Testis (tissue), 2 donors: Measurements from ENCODE around the gene TEAD1.

Source experiments
- CTCF ChIP-seq, 3 experiments: fragments of 450-650 bp in 2 of 3; fragments of 200-600 bp in 1 of 3; sonication (generic) in 1 of 3; IDR thresholded peaks; one replicate each; pipeline ENCODE4 v1.5.1; 2016 to 2019; ENCODE audit warnings: antibody characterized with exemption in 3 of 3, mild to moderate bottlenecking in 2 of 3, moderate library complexity in 1 of 3
- POLR2A ChIP-seq: fragments of 450-650 bp; IDR thresholded peaks from one replicate; pipeline ENCODE4 v1.6.1; 2017; ENCODE audit warnings: antibody characterized with exemption, mild to moderate bottlenecking, moderate library complexity

GRCh38 chr11:12886508-12886907, 212.3 kb downstream of the TEAD1 start:
- no peak for TF ChIP-seq CTCF (IDR thresholded peaks at IDR 0.05)
- TF ChIP-seq POLR2A, result no peak
